ENCODE results near the gene BGLAP. TPM values are rescaled to one million over a fixed set of nuclear protein-coding genes. Genes with fewer than 3 reads are reported as not detected.

The BGLAP gene
- total and polyA plus RNA-seq, 2 of the 13 experiments (the other 11 are each of a cell fraction or from before 2014, with no cell fraction given): 0.62 to 1.6 TPM

DNA sequence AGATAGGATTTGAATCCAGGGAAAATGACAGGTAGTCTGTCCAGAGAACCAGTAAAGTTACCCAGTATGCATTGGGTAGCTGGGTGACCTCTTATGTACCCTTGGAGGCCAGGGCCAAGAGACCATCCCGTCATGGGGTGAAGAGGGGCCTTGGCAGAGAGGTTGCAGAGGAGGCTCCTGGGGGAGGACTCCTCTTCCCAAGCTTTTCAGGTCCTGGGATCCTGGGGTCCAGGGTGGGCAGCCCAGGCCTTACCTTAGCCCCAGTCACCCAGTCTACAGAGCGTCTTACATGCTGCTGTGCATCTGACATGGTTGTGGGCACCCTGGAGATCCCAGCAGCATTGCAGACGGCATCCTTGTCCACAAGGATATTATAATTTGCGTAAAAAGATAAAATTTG, 15.2 kb upstream of the BGLAP start:
- intact Hi-C loops (cut with micrococcal nuclease; ENCODE audit: unreplicated experiment): no loop called here
- POLR2A ChIA-PET: interaction anchor here (2.0 to 4.1 kb wide), 2 partner anchors 54 to 80 kb away, joined by 5 to 38 read pairs; no protein-coding TSS in a partner anchor
- CTCF ChIA-PET (ENCODE audit: low intra/inter-chr PET ratio, low total read pairs): interaction anchor here (1.4 kb wide), 1 partner anchor 80 kb away, joined by 3 read pairs; no protein-coding TSS in a partner anchor

More for the DNA sequence above, 15.2 kb upstream of the BGLAP start:
- TF ChIP-seq HMG20B (CRISPR knock-in tag; conservative IDR thresholded peaks at IDR 0.05): no peak
- no peak for TF ChIP-seq ZNF24 (IDR thresholded peaks at IDR 0.05)
- TF ChIP-seq CBFB (CRISPR knock-in tag; IDR thresholded peaks at IDR 0.05): no peak
- TF ChIP-seq, protein P1, sequence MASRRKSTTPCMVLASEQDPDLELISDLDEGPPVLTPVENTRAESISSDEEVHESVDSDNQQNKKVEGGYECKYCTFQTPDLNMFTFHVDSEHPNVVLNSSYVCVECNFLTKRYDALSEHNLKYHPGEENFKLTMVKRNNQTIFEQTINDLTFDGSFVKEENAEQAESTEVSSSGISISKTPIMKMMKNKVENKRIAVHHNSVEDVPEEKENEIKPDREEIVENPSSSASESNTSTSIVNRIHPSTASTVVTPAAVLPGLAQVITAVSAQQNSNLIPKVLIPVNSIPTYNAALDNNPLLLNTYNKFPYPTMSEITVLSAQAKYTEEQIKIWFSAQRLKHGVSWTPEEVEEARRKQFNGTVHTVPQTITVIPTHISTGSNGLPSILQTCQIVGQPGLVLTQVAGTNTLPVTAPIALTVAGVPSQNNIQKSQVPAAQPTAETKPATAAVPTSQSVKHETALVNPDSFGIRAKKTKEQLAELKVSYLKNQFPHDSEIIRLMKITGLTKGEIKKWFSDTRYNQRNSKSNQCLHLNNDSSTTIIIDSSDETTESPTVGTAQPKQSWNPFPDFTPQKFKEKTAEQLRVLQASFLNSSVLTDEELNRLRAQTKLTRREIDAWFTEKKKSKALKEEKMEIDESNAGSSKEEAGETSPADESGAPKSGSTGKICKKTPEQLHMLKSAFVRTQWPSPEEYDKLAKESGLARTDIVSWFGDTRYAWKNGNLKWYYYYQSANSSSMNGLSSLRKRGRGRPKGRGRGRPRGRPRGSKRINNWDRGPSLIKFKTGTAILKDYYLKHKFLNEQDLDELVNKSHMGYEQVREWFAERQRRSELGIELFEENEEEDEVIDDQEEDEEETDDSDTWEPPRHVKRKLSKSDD (CRISPR knock-in tag; IDR thresholded peaks at IDR 0.05; ENCODE audit: low read depth): no peak
- TF ChIP-seq IRX3 (CRISPR knock-in tag; IDR thresholded peaks at IDR 0.05; ENCODE audit: borderline replicate concordance, low read depth): no peak
- TF ChIP-seq SCMH1 (CRISPR knock-in tag; IDR thresholded peaks at IDR 0.05; ENCODE audit: borderline replicate concordance): no peak
- TF ChIP-seq, protein P2, sequence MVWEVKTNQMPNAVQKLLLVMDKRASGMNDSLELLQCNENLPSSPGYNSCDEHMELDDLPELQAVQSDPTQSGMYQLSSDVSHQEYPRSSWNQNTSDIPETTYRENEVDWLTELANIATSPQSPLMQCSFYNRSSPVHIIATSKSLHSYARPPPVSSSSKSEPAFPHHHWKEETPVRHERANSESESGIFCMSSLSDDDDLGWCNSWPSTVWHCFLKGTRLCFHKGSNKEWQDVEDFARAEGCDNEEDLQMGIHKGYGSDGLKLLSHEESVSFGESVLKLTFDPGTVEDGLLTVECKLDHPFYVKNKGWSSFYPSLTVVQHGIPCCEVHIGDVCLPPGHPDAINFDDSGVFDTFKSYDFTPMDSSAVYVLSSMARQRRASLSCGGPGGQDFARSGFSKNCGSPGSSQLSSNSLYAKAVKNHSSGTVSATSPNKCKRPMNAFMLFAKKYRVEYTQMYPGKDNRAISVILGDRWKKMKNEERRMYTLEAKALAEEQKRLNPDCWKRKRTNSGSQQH (CRISPR knock-in tag; IDR thresholded peaks at IDR 0.05; ENCODE audit: low read depth): no peak
- no peak for TF ChIP-seq CBX5 (CRISPR knock-in tag; IDR thresholded peaks at IDR 0.05; ENCODE audit: borderline replicate concordance)
- peaks cover 16 to 47% of the 10 kb centered on the region in 2 experiments for H3K36me3 ChIP-seq (replicated peaks in 1 of 2; ENCODE audit: control insufficient read depth in 1 of 2, insufficient read depth in 2 of 2, low read length in 2 of 2)
- FAIRE-seq: no peak
- no peak overlapping the region for H2AFZ ChIP-seq (ENCODE audit: low read length)
- H3K27ac ChIP-seq (ENCODE audit: extremely low read length, insufficient read depth, low read length): no peak overlapping the region
- H4K20me1 ChIP-seq (ENCODE audit: insufficient read depth, low read length): no peaks in the 10 kb centered on the region
- peaks cover 17% of the 10 kb centered on the region for H3K4me1 ChIP-seq (ENCODE audit: insufficient read depth, low read length)
- no peak overlapping the region for H3K9ac ChIP-seq (ENCODE audit: insufficient read depth, low read depth, low read length)
- 100% methylated on average over 2 of the region's 4 CpGs for WGBS (ENCODE audit: low lambda C conversion rate)
- no peaks in the 10 kb centered on the region for H3K27me3 ChIP-seq (ENCODE audit: control insufficient read depth in 1 of 2, insufficient read depth in 2 of 2, low read length in 2 of 2)
- H3K4me3 ChIP-seq (replicated peaks in 1 of 3; ENCODE audit: insufficient read depth in 1 of 3, low read depth in 2 of 3, low read length in 3 of 3): no peak overlapping the region
- no peaks in the 10 kb centered on the region for H3K9me3 ChIP-seq (ENCODE audit: low read length)
- DNase-seq (ENCODE audit: low spot score): no peak
- ATAC-seq: no peak
- BruUV-seq (replicated peaks): no TSS peak
- in situ Hi-C loops (cut with HindIII; ENCODE audit: extremely low pct_ligation_motif_present, low pct_unique_long_range_greater_than_20kb): loop anchor here (5.0 kb wide), 1 partner anchor 84 kb away; no protein-coding TSS in a partner anchor
- no peak overlapping the region for H3K4me2 ChIP-seq (ENCODE audit: low read depth, low read length)
- H3K79me2 ChIP-seq (ENCODE audit: insufficient read depth, low read length): no peaks in the 10 kb centered on the region

Measured in HepG2 (cell line).